DMS79 (cell line): ENCODE results near the gene SERTAD1.

Experiments used
- DNase-seq: peaks from one replicate; lab custom pipeline; 2025; lab: John Stamatoyannopoulos, UW

SERTAD1 gene

DNA sequence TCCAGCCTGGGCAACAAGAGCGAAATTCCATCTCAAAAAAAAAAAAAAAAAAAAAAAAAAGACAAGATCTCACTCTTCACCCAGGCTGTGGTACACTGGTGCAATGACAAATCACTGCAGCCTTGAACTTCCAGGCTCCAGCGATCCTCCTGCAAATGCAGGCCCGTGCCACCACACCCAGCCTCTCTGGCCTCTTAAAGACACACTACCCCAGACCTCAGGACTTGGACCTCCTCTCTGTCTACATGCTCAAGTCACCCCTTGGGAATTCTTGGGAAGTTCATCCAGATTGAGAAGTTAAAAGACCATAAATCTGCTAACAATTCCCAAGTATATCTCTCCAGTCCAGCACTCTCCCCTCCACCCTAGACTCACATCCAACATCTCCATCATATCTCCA is 25.2 kb downstream of the SERTAD1 start:
- DNase-seq, result no peak

DNA sequence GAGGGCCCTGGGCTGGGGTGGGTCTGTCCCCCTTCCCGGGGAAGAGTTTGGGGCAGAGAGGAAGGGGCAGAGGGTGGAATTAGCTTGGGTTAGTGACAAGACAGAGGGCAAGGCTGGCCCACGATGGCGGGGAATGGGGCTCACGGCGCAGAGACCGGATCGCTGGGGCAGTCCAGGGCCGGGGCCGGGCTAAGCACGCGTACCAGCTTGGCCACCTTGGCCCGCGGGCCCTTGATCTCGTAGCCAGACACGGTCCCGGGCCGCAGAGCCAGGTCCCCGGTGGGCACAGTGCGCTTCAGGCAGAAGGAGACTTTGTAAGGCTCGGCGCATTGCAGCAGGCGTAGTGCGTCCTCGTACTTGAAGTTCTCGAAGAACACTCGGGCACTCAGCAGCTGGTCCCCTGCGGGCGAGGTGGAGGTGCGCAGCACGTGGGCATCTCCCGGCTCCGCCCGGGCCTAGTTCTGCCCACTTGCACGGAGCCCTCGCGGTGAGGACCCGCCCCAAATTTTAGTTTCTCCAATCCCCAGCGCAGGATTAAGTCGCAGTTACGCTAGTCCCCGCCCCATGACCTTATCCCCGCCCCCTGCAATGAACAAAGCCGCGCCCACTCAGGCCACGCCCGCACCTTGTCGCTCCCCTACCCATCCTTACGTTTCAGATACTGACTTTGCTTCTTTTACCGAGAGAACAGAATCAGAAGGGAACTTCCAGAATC is 27.2 kb downstream of the SERTAD1 start:
- DNase-seq, result no peak

DNA sequence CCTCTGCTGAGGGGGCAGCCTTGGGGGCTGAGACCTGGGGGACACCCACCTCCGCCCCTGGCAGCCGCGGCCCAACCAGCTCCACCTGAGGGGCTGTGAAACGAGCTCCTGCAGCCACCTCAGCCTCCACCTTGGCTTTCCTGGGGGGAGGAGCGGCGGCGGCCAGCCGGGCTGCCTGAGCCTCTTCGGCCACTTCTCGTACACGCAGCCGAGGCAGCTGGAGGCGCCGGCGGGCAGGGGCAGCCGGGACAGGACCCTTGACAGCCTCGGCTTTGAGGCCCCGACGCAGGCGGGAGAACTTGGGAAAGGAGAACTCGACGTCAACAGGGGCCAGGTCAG is 28.3 kb downstream of the SERTAD1 start:
- DNase-seq, result no peak

DNA sequence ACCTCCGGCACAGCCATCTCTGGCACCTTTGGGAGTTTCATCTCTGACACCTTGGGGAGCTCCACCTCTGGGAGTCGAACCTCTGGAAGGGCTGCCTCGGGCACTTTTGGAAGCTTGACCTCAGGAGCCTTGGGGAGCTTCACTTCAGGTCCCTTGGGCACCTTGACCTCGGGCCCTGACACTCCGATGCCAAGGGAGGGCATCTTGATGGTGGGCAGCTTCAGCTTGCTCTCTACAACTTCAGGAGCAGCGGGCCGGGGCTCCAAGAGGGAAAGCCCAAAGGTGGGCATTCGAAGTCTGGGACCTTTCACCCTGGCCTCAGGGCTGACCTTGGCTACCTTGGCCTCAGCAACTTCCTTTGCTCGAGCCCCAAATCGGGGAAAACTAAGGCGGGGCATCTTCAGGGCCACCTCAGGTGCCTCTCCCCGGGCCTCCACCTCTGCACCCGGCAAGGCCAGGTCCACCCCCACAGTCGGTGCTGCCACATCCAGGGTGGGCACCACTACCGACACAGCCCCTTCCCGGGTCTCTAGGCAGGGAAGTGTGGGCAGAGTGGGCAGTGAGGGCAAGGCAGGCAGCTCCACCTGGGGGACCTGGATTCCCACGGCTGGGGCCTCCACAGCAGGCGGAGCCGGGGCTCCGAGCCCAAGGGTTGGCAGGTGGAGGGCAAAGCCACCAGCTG is 28.8 kb downstream of the SERTAD1 start:
- DNase-seq, result no peak

DNA sequence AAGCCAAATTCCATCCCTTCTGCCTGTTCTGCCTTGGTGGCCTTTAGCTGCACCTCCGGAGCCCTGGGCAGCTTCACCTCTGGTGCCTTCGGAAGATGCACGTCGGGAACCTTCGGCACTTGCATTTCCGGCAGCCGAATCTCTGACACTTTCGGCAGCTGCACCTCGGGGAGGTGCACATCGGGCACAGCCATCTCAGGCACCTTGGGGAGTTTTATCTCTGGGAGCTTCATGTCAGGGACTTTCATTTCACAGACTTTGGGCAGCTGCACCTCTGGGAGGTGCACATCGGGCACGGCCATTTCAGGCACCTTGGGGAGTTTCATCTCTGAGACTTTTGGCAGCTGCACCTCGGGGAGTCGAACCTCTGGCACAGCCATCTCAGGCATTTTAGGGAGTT is 29.8 kb downstream of the SERTAD1 start:
- no peak for DNase-seq

DNA sequence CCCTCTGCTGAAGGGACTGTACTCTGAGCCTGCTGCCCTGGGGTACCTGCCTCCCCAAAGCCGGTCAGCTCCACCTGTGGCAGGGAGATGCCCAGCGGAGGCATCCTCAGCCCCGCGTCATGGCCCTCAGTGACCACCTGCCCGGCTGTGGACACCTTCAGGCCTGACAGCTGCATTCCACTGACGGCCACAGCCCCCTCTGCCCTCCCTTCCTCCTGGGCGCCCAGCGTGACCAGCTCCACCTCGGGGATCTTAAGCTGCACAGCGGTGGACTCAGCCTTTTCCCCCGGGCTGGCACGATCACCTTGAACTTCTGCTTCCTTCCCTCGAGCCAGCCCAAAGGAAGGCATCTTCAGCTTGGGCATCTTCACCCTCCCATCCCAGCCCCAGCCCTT is 31.0 kb downstream of the SERTAD1 start:
- no peak for DNase-seq

DNA sequence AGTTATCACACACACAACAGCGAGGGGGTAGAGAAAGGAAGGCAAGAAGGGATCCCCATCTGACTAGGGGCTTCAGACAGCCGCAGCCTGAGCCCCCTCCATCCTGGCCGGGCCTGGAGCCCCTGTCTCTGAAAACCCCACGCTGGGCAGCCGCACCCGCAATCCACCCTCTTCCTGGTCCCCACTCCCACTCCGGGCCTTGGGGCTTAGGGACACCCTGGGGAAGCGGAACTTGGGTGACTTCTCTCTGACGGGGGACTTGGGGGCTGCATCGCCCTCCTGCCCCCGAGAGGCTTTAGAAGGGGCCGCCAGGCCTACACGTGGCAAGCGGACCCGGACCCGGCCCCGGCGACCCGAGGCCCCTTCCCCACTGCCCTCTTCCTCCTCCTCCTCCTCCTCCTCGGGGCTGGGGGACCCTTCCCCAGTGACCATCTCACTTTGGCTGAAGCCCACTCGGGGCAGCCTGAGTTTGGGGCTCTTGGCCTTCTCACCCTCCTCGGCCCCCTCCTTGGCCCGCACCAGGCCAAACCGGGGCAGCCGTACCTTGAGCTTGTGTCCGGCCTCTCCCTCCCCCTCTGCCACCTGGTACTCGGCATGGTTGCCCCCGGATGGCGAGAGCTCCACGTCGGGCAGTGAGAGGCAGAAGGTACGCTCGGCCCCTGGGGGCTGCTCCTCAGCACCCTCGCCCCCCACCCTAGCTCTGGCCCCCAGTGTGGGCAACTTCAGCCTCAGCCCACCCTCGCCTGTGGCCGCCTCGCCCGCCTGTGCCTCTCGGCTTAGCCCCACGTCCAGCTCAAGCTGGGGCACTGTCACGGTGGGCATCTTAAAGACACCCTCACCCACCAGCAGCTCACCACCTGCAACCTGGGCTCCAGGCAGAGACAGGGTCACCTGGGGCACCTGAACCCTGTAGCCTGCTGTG is 31.6 kb downstream of the SERTAD1 start:
- DNase-seq, result no peak

DNA sequence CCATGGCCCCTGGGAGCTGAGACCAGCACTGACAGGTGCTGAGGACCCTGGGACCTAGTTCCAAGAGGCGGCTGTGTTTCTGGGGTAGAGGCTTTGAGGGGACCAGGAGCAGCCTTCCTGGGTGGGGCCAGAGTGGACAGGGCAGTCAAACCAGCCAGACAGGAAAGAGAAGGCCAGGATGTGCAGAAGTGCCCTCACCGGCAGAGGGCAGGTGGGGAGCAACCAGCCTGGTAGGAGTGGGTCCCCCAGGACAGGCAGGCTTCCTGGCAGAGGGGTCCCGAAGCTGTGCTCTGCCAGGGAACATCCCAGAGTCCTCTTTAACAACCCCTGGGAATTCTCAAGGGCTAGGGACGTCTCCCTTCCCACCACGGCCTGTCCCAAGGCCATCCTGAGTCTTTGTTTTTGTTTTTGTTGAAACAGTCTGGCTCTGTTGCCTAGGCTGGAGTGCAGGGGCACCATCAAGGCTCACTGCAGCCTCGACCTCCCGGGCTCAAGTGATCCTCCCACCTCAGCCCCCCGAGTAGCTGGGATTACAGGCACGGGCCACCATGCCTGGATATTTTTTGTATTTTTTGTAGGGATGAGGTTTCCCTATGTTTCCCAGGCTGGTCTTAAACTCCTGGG is 32.8 kb downstream of the SERTAD1 start:
- DNase-seq, result no peak

DNA sequence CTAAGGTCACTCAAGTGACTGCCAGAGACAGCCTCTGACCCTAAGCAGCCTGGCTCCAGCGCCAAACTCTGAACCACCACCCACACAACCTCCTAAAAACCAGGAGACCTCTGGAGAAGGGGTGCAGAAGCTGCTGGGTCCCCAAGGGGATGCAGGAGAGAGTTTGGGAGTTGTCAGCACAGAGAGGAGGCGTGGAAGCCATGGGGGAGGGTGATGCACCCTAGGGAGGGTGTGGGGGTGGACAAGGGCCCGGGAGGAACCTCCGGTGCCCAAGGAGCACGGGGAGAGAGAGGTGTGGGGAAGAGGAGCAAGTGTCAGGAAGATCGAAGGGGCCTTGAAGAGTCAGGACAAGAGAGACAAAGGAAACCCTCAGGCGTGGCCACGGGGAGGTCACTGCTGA is 33.7 kb downstream of the SERTAD1 start:
- no peak for DNase-seq

DNA sequence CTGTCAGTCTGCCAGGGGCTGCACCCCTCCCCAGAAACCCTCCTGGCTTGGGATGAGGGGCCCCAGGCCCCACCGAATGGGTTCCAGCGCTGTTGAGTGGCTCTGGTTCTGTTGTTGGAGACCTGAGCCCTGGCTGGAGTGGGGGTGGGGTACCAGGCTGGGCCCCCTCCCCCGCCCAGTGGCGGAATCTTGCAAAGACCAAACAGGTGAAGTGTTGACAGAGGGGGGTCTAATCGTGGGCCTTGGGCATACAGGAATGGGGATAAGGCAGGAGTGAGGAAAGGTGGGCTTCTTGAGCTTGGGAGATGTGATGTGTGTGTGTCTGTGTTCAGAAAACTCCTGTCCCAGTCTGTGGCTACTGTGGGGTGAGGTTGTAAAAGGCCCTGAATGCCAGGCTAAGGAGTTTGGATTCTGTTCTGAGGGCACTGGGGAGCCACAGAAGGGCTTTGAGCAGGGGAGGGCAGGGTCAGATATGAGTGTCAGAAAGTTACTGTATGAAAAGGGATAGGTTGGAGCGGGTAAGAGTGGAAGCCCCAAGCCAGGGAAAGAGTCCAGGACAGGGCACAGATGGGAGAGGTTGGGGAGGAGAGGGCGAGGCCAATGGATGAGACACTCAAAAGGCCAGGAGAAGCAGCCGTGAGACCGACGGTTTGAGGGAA is 35.6 kb downstream of the SERTAD1 start, which contains the start of gene HIPK4:
Gene HIPK4 (minus strand): TSS at position 98 of the 659 bp plus-strand sequence. CDS start 279 bp downstream, outside the sequence.
- no peak for DNase-seq

DNA sequence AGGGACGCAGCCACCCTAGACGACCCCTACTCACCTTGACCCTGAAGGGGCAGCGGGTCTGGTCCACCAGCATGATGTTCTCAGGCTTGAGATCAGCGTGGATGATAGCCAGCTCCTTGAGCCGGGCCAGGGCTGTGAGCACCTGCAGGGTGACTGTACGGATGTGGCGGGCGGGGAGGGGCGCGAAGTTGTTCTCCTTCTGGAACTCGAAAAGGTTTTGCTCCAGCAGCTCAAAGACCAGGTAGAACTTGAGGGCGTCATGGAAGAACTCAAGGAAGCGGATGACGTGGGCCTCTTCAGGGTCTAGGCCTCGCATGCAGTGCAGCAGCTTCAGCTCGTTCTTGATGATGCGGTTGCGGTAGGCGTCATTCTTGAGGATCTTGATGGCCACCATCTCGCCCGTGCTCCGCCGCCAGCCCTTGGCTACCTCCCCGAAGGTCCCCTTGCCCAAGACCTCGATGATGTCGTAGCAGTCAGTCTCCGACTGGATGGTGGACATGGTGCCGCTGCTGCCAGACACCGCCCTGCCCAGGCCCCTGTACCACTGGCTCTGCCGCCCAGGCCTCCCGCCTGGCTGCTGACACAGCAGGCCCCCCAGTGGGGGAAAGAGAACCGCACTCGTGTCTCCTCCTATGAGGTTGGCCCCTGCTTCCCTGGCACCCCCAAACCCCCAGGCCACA is 36.2 kb downstream of the SERTAD1 start:
- no peak for DNase-seq

DNA sequence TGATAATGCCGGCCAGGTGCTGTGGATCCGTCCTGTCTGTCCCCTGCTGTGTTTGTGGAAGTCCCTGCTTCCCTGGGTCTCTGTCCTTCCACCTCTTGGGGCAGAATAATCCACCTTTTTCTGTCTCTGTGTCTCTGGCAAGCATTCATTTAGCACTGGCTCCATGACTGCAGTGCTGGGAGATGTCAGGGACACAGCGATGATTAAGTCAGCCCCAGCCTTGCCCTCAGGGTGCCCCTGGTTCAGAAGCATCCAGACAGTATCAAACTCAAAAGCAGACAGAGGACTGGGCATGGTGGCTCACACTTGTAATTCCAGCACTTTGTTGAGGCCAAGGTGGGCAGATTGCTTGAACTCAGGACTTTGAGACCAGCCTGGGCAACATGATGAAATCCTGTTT is 37.3 kb downstream of the SERTAD1 start:
- DNase-seq, result no peak

DNA sequence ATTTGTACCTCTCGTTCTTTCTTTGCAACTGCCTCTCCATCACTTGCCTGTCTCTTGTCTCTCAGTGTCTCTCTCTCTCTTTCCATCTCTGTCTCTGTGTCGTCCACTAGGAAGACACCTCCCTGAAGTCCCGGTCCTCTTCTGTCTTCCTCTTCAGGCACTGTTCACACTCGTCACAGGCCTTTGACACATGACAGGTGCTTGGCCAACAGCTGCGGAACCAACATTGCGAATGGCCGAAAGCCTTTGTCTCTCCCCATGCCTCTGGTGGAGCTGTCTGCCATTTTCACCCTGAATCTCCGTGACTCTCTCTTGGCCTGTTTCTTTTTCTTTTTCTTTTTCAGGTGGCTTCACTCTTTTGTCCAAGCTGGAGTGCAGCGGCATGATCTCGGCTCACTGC is 38.6 kb downstream of the SERTAD1 start:
- DNase-seq, result no peak

DNA sequence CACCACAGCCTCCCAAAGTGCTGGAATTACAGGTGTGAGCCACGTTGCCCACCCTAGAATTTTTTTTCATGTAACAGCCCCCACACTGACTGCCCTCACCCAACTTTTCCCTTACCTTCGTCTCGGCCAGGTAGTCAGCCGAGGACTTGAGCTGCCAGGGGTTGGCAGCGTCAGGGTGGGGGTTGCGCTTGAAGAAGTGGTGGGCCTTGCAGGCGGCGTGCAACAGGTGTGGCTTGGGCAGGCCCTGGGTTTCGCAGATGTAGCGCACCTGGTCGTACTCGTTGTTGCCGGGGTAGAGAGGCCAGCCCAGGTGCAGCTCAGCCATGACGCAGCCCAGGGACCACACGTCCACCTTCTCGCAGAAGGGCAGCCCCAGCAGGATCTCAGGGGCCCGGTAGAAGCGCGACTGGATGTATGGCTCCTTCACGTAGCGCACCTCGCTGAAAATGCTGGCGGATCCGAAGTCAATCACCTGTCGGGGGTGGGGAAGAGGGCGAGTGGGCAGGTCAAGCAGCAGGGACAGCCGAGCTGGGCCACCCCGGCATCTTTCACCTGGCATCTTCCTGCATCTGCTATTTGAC is 42.0 kb downstream of the SERTAD1 start:
- no peak for DNase-seq

DNA sequence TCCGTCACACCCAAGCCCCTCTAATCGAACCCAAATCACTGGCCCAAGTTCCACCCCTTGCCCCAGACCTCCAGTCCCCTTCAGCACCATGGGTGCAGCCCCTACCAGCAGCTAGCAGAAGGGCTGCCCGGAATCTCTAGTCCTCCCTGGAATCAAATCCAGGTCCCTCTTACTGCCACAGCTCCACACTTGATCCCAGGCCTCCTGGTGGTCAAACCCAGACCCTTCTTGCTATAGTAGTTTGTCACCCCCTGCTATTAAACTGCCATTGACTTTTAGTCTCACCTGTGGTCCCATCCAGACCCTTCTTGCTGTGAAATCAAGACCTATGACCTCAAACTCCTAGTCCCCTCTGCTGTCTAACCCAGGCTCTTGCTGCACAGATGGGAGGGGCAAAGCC is 44.5 kb downstream of the SERTAD1 start:
- no peak for DNase-seq

DNA sequence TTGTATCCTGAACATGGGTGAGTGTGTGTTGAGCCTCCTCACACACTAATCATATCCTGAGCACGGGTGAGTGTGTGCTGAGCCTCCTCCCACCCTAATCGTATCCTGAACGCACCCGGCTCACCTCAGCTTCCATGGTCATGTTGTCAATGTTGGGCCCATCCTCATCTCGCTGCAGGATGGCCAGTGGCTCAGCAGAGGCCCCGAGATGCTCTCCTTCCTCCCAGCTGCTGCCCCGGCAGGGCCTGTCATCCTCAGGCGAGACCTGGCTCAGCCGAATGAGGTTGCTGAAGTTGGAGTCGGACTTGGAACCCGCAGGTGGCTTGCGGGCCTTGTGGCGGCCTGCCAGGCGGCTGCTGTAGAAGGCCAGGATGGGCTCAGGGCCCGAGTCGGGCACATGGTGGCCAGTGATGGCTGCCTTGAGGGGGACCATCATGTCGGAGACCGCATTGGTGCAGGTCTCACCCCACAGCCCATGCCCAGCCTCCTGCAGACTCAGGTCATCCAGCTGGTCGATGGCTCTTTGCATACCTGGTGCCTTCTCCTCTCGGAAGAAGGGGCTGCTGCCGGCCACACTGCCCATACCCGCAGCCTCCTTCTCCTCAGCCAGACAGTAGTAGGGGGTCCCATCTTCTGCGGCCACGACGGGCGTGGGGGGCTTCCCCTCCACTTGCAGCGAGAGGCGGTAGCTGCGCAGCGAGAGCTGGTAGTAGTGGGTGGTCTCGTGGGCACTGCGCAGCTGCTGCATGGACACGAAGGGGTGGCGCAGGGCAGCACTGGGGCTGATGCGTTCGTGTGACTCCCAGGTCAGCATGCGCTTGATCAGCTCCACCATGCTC is 45.4 kb downstream of the SERTAD1 start:
- no peak for DNase-seq

DNA sequence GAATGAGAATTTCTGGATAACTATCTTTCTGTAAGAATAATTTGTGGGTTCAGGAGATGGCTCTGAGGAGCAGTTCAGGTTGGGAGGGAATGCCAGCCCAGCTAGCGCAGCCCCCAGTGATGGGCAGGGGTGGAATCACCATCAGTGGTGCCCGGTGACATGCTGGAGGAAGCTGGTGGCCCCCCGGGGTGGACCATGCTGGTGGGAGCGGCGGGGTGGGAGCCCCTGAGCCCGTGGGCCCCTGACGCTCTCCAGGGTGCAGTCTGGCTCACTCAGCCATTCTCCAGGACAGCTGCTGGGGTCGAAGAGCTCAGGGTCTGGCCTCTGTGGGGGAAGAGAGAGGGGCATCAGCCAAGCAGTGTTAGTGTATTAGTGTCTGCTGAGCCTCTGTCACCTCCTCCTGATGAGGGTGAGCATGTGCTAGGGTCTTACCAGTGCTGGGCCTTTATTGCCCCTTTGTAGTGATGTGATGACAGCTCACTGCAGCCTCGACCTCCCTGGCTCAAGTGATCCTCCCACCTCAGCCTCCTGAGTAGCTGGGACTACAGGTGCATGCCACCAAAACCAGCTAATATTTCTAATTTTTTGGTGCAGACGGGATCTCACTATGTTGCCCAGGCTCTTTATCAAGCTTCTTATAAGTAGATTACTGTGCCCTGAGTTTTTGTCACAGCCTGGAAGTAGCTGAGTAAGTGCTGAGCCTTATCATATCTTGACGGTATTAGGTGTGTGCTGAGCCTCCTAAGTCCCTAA is 46.2 kb downstream of the SERTAD1 start:
- DNase-seq, result no peak

DNA sequence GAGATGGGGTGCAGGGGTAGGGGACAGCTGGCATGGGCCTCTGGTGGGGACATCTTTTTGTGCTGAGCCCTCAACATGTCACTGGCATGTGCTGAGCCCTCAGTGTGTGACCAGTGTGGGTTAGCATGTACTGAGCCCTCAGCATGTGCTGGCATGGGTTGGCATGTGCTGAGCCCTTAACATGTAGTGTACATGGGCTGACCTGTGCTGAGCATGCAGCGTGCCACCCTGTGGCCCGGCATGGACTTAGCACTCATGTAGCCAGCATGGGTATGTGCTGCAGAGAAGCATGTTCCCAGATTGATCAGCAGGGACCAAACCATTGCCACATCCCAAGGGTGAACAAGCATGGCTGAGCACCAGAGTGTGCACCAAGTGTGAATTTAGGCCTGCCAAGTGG is 47.3 kb downstream of the SERTAD1 start:
- no peak for DNase-seq

DNA sequence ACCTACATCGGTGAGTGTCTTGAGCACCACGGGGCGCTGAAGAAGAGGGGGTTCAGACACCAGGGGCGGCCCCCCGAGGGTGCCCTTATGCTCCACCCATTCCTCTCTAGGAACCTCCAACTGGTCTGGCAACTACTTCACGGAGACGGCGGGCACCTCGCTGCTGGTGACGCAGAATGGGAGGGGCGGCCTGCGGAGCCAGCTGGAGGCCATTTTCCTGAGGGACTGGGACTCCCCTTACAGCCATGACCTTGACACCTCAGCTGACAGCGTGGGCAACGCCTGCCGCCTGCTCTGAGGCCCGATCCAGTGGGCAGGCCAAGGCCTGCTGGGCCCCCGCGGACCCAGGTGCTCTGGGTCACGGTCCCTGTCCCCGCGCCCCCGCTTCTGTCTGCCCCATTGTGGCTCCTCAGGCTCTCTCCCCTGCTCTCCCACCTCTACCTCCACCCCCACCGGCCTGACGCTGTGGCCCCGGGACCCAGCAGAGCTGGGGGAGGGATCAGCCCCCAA is 47.9 kb downstream of the SERTAD1 start:
- DNase-seq, result no peak
